Cardiac septum (tissue), 1 donor: ENCODE measurements around the gene TMEM214. TPM values are rescaled to one million over a fixed set of nuclear protein-coding genes. Genes with fewer than 3 reads are reported as not detected.

Source experiments
- DNase-seq: peaks from one replicate; pipeline ENCODE4 v3.0.0-alpha.2; 2020; ENCODE audit warnings: low spot score
- intact Hi-C: fragments of 100-400 bp; cut with DNase I; formaldehyde crosslinking; loops from one replicate; pipeline ENCODE4 v1.14.0; 2022
- total RNA-seq: library from RNA; stranded (reverse); fragmentation: NEBNext Ultra II Directional; extraction: Animal tissue kit (Norgen Biotek cat#: 25700); gene quantifications from one replicate; pipeline ENCODE4 v1.2.1, GENCODE V29; 2021
- donor health status: DM: no; HTN: no; CAD: no.

The TMEM214 gene
- total RNA-seq, 1 donor from 2014 or later = 40.3 TPM

GRCh38 chr2:27089111-27089954 lies 56.6 kb downstream of the TMEM214 start:
- no peak for DNase-seq
- intact Hi-C loops = no loop called here

Other genes with a start within 250 kb of the TMEM214 start
- gene CENPA, start 246.9 kb upstream of the TMEM214 start, total RNA-seq = not detected
- gene DPYSL5, start 184.8 kb upstream of the TMEM214 start, total RNA-seq = 0.19 TPM
- 43.1 TPM for gene MAPRE3, start 62.3 kb upstream of the TMEM214 start, total RNA-seq
- 11.7 TPM for gene AGBL5, start 18.7 kb downstream of the TMEM214 start, total RNA-seq
- gene OST4, start 38.7 kb downstream of the TMEM214 start, total RNA-seq = 339 TPM
- gene EMILIN1, start 45.6 kb downstream of the TMEM214 start, total RNA-seq = 21.0 TPM
- 1.1 TPM for gene KHK, start 53.8 kb downstream of the TMEM214 start, total RNA-seq
- gene CGREF1, start 86.2 kb downstream of the TMEM214 start, total RNA-seq = 0.48 TPM
- 1.1 TPM for gene ABHD1, start 90.8 kb downstream of the TMEM214 start, total RNA-seq
- gene PREB, start 101.7 kb downstream of the TMEM214 start, total RNA-seq = 40.4 TPM
- not detected for gene PRR30, start 106.4 kb downstream of the TMEM214 start, total RNA-seq
- gene TCF23, start 116.0 kb downstream of the TMEM214 start, total RNA-seq = not detected
- gene ATRAID, start 179.1 kb downstream of the TMEM214 start, total RNA-seq = 131 TPM
- gene SLC5A6, start 179.3 kb downstream of the TMEM214 start, total RNA-seq = 11.4 TPM
- 11.0 TPM for gene CAD, start 184.4 kb downstream of the TMEM214 start, total RNA-seq
- gene SLC30A3, start 230.1 kb downstream of the TMEM214 start, total RNA-seq = 10.2 TPM
- gene DNAJC5G, start 242.5 kb downstream of the TMEM214 start, total RNA-seq = 1.6 TPM
- gene TRIM54, start 249.5 kb downstream of the TMEM214 start, total RNA-seq = 218 TPM